ENCODE data around the gene TARBP2.
"Not testable (repeated sequence)": the region's sequence is repeated elsewhere in the genome, so short reads cannot be mapped to it uniquely, and the experiment has no call there.

Gene TARBP2

DNA sequence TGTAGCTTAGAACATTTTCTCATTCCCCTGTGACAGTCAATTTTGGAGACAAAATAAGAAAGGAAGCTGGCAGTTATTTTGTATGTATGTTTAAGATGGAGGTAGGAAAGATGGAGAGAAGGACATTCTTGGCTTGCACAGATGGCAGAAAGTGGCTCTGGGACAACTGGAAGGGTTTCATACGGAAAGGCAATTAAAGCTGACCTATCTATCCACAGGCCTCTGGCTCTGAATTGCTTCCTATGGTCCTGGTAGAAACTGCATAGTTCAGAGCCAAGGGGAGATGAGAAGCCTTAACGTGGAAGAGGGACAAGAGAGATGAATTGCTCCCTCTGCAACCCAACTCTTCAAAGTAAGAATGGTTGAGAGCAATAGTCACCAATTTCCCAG lies 14.2 kb downstream of the TARBP2 start:
- DNase-seq (ENCODE audit: low read depth): no peak

- no peak for DNase-seq (ENCODE audit: low read depth)
These were observed 15.8 kb downstream of the TARBP2 start for GRCh38 chr12:53516758-53517455.

- DNase-seq (ENCODE audit: low read depth): no peak
These were observed 17.3 kb downstream of the TARBP2 start for GRCh38 chr12:53518381-53518780.

DNA sequence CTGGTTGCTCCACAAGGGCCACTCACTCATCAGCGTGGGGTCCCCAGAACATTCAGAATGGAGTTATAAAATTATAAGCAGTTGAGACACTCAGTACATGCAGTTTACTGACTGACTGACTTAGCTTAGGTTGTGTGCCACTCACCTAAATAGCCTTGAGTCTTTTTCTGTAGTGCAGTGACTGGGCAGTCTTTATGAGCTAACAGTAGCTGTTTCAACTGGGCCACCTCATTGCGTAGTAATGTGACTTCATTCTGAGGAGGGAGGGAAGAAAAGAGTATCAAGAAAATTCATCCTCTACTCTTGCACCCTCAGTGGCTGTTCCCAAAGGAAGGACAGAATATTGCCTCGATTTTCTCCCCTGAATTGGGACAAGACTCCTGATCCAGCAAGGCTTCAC lies 22.0 kb downstream of the TARBP2 start:
- DNase-seq (ENCODE audit: low read depth): no peak

DNA sequence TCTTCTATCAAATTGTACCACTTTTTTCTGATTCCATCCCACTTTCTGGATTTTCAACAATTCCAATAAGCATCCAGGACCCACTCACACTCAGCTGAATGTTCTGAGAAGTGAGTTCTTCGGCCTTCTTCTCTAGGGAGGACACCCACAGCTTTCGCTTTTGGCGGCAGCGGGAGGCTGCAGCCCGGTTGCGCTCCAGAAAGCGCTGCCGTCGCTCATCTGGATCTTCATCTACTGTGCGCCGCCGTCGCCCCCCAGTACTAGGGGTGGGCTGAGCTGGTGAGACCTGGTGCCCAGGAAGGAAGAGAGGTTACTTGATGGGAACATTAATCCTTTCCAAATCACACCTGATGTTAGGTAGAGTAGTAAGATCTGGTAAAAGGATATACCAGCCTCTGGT lies 23.4 kb downstream of the TARBP2 start:
- no peak for DNase-seq (ENCODE audit: low read depth)

DNA sequence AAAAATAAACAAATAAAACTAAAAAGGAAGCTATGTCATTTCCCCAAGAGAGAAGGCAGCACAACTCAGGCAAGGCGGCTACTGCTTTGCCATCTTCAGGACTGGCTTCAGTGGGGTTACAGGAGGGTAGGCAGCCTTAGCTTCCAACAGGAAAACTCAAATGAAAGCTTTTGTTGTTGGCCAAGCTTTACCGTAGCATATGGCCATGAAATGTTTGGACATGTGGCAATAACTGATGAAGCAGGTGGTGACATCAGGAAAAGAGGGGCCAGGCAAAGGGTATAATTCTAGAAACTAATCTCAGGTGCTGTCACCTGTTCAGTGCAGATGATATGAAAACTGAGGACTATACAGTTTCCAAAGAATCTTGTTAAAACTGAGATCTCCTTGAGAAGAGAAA lies 29.0 kb downstream of the TARBP2 start:
- no peak for DNase-seq (ENCODE audit: low read depth)

- no peak for DNase-seq (ENCODE audit: low read depth)
These were observed 29.8 kb downstream of the TARBP2 start for GRCh38 chr12:53530920-53531319.

- no peak for DNase-seq (ENCODE audit: low read depth)
These were observed 30.9 kb downstream of the TARBP2 start for GRCh38 chr12:53532021-53532420.

- no peak for DNase-seq (ENCODE audit: low read depth)
These were observed 31.7 kb downstream of the TARBP2 start for GRCh38 chr12:53532524-53533445.

- no peak for DNase-seq (ENCODE audit: low read depth)
These were observed 32.4 kb downstream of the TARBP2 start for GRCh38 chr12:53533471-53533870.

DNA sequence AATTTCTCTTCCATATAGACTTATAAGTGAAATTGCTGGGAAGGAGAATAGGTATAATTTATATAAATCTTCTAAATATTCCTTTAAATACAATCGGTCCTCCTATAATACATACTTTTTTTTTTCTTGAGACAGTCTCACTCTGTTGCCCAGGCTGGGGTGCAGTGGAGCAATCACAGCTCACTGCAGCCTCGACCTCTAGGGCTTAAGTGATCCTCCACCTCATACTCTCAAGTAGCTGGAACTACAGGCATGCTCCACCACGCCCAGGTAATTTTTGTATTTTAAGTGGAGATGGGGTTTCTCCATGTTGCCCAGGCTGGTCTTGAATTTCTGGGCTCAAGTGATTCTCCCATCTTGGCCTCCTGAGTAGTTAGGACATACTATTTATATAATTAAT lies 35.9 kb downstream of the TARBP2 start:
- no peak for DNase-seq (ENCODE audit: low read depth)

DNA sequence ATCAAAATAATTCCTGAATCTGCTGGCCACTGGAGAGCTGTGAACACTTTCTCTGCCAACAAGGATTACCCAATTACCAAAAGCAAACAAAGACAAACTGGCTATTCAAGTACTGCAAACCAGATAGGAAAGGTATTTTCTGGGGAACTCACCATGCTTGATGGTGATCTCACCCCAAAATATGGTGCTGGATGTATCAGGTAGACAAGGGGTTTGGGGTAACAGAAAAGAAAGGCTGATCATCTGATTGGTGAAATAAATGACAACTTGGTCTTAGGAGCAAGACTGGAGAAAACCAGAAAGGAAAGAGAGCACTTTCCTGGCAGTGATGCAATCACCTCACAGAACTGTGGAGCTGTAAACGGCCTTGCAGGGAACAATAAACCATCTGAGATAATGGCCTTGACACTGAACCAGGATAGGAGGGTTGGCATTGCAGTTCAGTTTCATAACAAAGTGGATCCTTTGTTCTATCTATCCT lies 37.2 kb downstream of the TARBP2 start:
- DNase-seq (ENCODE audit: low read depth): no peak

- DNase-seq (ENCODE audit: low read depth): no peak
These were observed 38.4 kb downstream of the TARBP2 start for GRCh38 chr12:53539526-53539925.

- peak; percentile 25 for DNase-seq (ENCODE audit: low read depth)
These were observed 42.5 kb downstream of the TARBP2 start for GRCh38 chr12:53543539-53543938.

DNA sequence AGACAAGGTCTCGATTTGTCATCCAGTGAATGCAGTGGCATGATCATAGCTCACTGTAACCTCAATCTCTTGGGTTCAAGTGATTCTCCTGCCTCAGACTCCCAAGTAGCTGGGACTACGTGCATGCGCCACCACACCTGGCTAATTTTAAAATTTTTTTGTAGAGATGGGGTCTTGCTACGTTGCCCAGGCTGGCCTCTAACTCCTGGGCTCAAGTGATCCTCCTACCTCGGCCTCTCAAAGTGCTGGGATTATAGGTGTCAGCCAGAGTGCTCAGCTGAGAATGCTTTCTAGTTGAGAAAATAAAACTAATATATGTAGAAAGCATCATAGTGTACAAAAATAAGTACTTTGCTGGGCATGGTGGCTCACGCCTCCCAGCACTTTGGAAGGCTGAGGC lies 47.3 kb downstream of the TARBP2 start:
- not testable (repeated sequence) for DNase-seq (ENCODE audit: low read depth)

GRCh38 chr12:53550131-53550530 lies 49.0 kb downstream of the TARBP2 start:
- DNase-seq (ENCODE audit: low read depth): not testable (repeated sequence)

DNA sequence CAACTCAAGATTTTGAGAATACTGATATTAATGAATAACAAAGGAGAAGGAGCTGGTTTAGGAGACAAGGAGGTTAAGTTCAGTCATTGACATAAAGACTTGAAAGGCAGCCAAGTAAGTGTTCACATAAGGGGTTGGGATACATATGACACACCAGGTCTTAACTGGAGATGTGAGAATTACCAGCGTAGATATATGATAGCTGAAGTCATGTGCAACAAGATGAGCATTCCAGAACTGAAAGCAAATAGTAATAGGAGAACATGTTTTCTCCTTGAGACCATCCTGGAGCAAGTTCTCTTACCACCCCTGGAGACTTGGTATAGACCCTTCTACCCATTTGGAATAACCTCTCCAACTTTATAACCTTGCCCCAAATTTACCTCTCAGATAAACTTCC lies 49.5 kb downstream of the TARBP2 start:
- DNase-seq (ENCODE audit: low read depth): no peak

DNA sequence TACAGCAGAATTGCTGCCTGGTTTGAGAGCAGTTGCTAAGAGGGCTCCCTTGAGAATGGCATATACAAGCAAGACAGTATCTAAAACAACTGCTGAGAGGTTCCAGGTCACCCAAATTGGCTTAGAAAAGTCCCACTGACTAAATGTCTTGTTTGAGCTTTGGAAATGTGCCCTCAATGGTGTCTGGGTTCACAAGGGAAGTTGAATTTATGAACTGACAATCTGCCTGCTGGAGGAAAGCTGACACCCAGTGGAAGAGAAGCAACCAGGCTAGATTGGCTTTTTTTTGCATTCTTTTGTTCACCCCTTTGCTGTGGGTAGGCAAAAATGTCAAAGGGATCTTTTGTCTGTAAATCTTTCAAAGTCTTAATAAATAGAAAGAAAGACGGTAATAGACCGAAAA lies 50.8 kb downstream of the TARBP2 start:
- no peak for DNase-seq (ENCODE audit: low read depth)

DNA sequence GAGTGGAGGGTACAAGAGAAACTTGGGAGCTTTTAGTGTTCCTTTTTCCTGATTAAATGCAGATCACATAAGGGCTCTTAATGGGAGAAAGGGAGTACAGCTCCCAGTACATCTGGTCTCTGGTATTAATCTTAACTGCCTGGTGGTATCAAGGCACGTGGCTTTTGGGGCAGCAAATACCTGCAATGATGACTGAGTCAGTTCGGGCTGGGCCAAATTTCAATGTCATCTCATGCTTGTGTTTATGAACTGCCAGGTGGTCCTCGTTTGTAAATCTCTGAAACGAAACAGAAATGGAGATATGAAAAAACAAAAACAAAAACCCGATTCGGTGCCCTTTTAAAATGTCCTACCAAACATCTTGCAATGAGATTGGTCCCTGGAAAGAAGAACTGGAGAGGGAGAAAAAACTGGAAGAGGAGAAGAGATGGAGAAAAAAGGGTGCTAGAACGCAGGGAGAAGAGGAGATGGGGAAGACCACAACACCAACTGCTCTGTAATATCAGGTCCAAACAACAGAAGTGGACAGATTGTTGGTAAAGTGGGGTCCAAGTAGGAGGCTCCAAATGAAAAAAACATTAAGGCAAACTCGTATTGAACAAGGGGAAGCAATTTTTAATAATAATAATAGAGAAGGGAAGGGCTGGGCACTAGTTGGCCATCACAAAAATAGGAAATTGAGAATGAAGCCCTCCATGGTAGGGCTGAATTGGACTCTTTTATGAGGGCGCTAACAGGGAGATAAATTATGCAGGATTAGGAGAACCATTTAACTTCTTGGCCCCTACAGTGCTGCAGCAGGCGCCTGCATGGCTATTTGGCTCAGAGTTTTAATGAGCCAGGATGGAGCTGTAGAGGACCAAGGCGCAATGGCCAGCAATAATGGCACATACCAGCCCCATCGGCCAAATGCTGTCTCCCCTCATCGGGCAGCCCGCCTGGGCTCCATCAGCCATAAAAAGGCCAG lies 51.6 kb downstream of the TARBP2 start:
- no peak for DNase-seq (ENCODE audit: low read depth)
